SK-N-SH (cell line): Measurements from ENCODE around the gene MYO1B. TPM values are rescaled to one million over a fixed set of nuclear protein-coding genes. Genes with fewer than 3 reads are reported as not detected.

ENCODE experiments used
- CTCF ChIA-PET: fragments of 300-600, 350-600 bp; formaldehyde crosslinking; extraction: SDS; loops from one replicate; lab custom pipeline; 2021; lab: Yijun Ruan, JAX
- POLR2A ChIA-PET: fragments of 350-600 bp; sonication (Branson Sonifier 250); formaldehyde crosslinking; extraction: SDS; loops from one replicate; lab custom pipeline; 2020; ENCODE audit warnings: antibody characterized with exemption, inconsistent platforms; lab: Yijun Ruan, JAX
- DNase-seq: peaks from one replicate; pipeline ENCODE4 v3.0.0; 2012
- H2AFZ ChIP-seq: fragments of 200-600 bp; sonication (generic); 2 replicates; pipeline ENCODE4 v1.8.1; 2016; ENCODE audit warnings: antibody characterized with exemption, mild to moderate bottlenecking, low read depth
- H3F3A ChIP-seq: fragments of 200-600 bp; sonication (generic); replicated peaks from 2 replicates; pipeline ENCODE3; 2016; ENCODE audit warnings: antibody characterized with exemption, mild to moderate bottlenecking; ENCODE audit not compliant: insufficient read depth
- H3K27ac ChIP-seq, 2 experiments: fragments of 200-500 bp in 1 of 2; fragments of 200-600 bp in 1 of 2; sonication (Bioruptor generic) in 1 of 2; sonication (generic), shearing (Covaris generic) in 1 of 2; 2 replicates each; pipeline versions ENCODE4 v1.5.1 to v1.6.1; 2014 to 2016; ENCODE audit warnings: low read depth in 2 of 2, inconsistent platforms in 1 of 2, low read length in 1 of 2, mild to moderate bottlenecking in 1 of 2, mixed read lengths in 1 of 2
- H3K27me3 ChIP-seq: fragments of 200-600 bp; sonication (generic), shearing (Covaris generic); 2 replicates; pipeline ENCODE4 v1.6.1; 2016; ENCODE audit warnings: mixed run types; ENCODE audit not compliant: insufficient read depth
- H3K36me3 ChIP-seq, 2 experiments: fragments of 200-500 bp in 1 of 2; fragments of 200-600 bp in 1 of 2; sonication (Bioruptor generic) in 1 of 2; sonication (generic) in 1 of 2; replicated peaks in 1 of 2; 2 replicates each; pipeline versions ENCODE3 to v1.5.1; 2014 to 2016; ENCODE audit warnings: low read length in 1 of 2, mild to moderate bottlenecking in 1 of 2; ENCODE audit not compliant: insufficient read depth in 2 of 2, control insufficient read depth in 1 of 2
- H3K4me1 ChIP-seq, 2 experiments: fragments of 200-500 bp in 1 of 2; fragments of 200-600 bp in 1 of 2; sonication (Bioruptor generic) in 1 of 2; sonication (generic), shearing (Covaris generic) in 1 of 2; 2 replicates each; pipeline versions ENCODE4 v1.5.1 to v1.6.1; 2014 to 2016; ENCODE audit warnings: low read depth in 1 of 2, low read length in 1 of 2, mixed run types in 1 of 2; ENCODE audit not compliant: insufficient read depth in 2 of 2, control insufficient read depth in 1 of 2
- H3K4me2 ChIP-seq: fragments of 200-600 bp; sonication (generic), shearing (Covaris generic); 2 replicates; pipeline ENCODE4 v1.6.1; 2017; ENCODE audit warnings: mixed run types
- H3K4me3 ChIP-seq, 2 experiments: fragments of 200-500 bp in 1 of 2; fragments of 200-600 bp in 1 of 2; sonication (Bioruptor generic) in 1 of 2; sonication (generic), shearing (Covaris generic) in 1 of 2; 2 replicates each; pipeline versions ENCODE4 v1.5.1 to v1.8.1; 2014 to 2016; ENCODE audit warnings: low read depth in 2 of 2, inconsistent platforms in 1 of 2, low read length in 1 of 2, mild to moderate bottlenecking in 1 of 2, mixed read lengths in 1 of 2, moderate library complexity in 1 of 2
- H3K79me2 ChIP-seq: fragments of 200-600 bp; sonication (generic); 2 replicates; pipeline ENCODE4 v1.8.1; 2017; ENCODE audit warnings: mild to moderate bottlenecking; ENCODE audit not compliant: insufficient read depth
- H3K9ac ChIP-seq: fragments of 200-600 bp; sonication (generic); 2 replicates; pipeline ENCODE4 v1.6.1; 2017; ENCODE audit warnings: mixed run types
- H3K9me2 ChIP-seq: fragments of 200-600 bp; sonication (generic); 2 replicates; pipeline ENCODE4 v1.6.1; 2017; ENCODE audit warnings: mixed run types
- H3K9me3 ChIP-seq: fragments of 200-600 bp; sonication (generic); 2 replicates; pipeline ENCODE4 v1.6.1; 2017; ENCODE audit warnings: mixed run types, mild to moderate bottlenecking, moderate library complexity
- H4K20me1 ChIP-seq: fragments of 200-600 bp; sonication (generic); 2 replicates; pipeline ENCODE4 v1.6.1; 2017; ENCODE audit warnings: mild to moderate bottlenecking, mixed run types; ENCODE audit not compliant: insufficient read depth
- ELF1 ChIP-seq: IDR thresholded peaks from 2 replicates; pipeline ENCODE4 v1.4.0; 2012
- FOSL2 ChIP-seq: IDR thresholded peaks from 2 replicates; pipeline ENCODE4 v1.4.0; 2012; ENCODE audit warnings: low read depth, mild to moderate bottlenecking, moderate library complexity, borderline replicate concordance
- FOXJ3 ChIP-seq: sonication (generic); formaldehyde crosslinking; IDR thresholded peaks from 2 replicates; pipeline ENCODE4 v1.5.1; 2020; ENCODE audit warnings: mild to moderate bottlenecking, missing genetic modification reagents
- GABPA ChIP-seq: IDR thresholded peaks from 2 replicates; pipeline ENCODE4 v1.4.0; 2012; ENCODE audit warnings: low read depth, mild to moderate bottlenecking
- MEF2A ChIP-seq: IDR thresholded peaks from 2 replicates; pipeline ENCODE4 v1.4.0; 2012; ENCODE audit warnings: low read depth, borderline replicate concordance
- NFIC ChIP-seq: IDR thresholded peaks from 2 replicates; pipeline ENCODE4 v1.4.0; 2012; ENCODE audit warnings: borderline replicate concordance
- RAD21 ChIP-seq: IDR thresholded peaks from 2 replicates; pipeline ENCODE4 v1.6.1; 2012; ENCODE audit warnings: mild to moderate bottlenecking, low read length
- RFX5 ChIP-seq: IDR thresholded peaks from 2 replicates; pipeline ENCODE4 v1.6.1; 2012; ENCODE audit warnings: mild to moderate bottlenecking, improper control_type of control experiment, low read length
- SIN3A ChIP-seq: IDR thresholded peaks from 2 replicates; pipeline ENCODE4 v1.6.1; 2012; ENCODE audit warnings: low read depth, mild to moderate bottlenecking, low read length, moderate library complexity, borderline replicate concordance
- SMC3 ChIP-seq: IDR thresholded peaks from 2 replicates; pipeline ENCODE4 v1.6.1; 2012; ENCODE audit warnings: low read depth, low read length, improper control_type of control experiment
- TEAD4 ChIP-seq: IDR thresholded peaks from 2 replicates; pipeline ENCODE4 v1.4.0; 2012; ENCODE audit warnings: mild to moderate bottlenecking, borderline replicate concordance; ENCODE audit not compliant: insufficient read depth
- WGBS: methylation state at CpG from one replicate; pipeline ENCODE4 v1.1.6; 2017; ENCODE audit warnings: low lambda C conversion rate; 5-methylcytosine and 5-hydroxymethylcytosine counted together
- polyA plus RNA-seq, 3 experiments: library from polyadenylated mRNA; depleted of rRNA; stranded (reverse); fragments of >200 nt; gene quantifications; 2 replicates each; pipeline ENCODE4 v1.2.3, GENCODE V29; 2012
- TF ChIP-seq, protein P1 (sequence below): IDR thresholded peaks from 2 replicates; pipeline ENCODE4 v1.4.0; 2012; ENCODE audit warnings: low read depth, borderline replicate concordance
- TF ChIP-seq, protein P2 (sequence below): fragments of 150-350 bp; IDR thresholded peaks from 2 replicates; pipeline ENCODE4 v1.6.1; 2017; ENCODE audit warnings: antibody characterized with exemption, low read length, low read depth, borderline replicate concordance
- TF ChIP-seq, protein P3 (sequence below): IDR thresholded peaks from 2 replicates; pipeline ENCODE4 v1.4.0; 2012; ENCODE audit warnings: low read depth
- TF ChIP-seq, protein P4 (sequence below): IDR thresholded peaks from 2 replicates; pipeline ENCODE4 v1.4.0; 2012; ENCODE audit warnings: low read depth, borderline replicate concordance
- TF ChIP-seq, protein P5 (sequence below): fragments of 150-350 bp; IDR thresholded peaks from 2 replicates; pipeline ENCODE4 v1.6.1; 2016; ENCODE audit warnings: mild to moderate bottlenecking, low read depth, low read length

The MYO1B gene
- polyA plus RNA-seq, 1 of the 3 experiments (the other 2 are of a cell fraction) = 20.2 TPM

DNA sequence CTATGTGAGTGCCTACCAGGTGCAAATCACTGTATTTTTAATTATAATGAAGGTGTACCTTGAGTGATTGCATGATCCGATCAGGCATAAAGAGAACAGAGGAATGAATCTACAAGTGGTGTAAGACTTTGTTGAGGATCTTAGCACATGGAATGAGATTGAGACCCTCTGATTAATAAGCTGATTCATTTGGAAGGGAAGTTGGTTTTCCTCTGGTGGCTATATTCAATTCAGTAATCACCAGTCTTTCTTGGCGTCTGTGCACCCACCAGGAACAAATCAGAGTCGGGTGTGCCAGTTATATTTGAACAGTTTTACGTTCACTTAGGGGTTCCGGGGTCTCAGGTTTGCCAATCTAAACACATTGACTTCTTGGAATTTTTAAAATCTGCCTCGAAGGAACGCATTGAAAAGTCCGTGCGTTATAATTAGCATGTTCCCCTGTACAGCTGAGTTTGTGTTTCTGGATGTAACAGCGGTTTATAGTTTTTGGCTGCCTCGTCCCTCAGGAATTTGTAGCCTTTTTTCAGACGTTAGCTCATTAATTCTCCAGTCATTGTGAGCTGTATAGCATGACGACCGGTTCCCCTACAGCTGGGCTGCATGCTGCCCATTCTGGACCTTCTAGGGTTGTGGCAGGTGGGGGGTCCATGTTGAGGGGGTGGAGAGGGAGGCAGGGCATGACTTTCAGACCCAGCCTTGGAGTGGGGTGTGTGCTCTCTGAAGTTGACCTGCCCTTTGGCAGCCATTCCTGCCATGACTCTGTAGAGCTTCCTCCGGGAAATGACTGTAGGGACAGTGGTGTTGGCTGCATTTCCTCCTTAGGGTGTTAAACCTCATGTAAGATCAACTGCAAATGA is 20.3 kb downstream of the MYO1B start:
- no peak for DNase-seq
- ChIA-PET CTCF (interaction anchor here (0.9 to 1.4 kb wide), 3 partner anchors 12 to 256 kb away, joined by 3 to 4 read pairs (median 3); no protein-coding TSS in a partner anchor), POLR2A (no interaction called here)
- Histone ChIP-seq H3K9ac (no peak overlapping the region), H3K4me3 (no peak overlapping the region), H3K9me3 (no peaks in the 10 kb centered on the region), H3F3A (peaks cover 26% of the 10 kb centered on the region), H3K4me1 (peaks cover 14 to 32% of the 10 kb centered on the region in 2 experiments), H4K20me1 (peaks cover 21% of the 10 kb centered on the region; the same call in 1 of the 2 replicates), H3K27ac (peak overlapping the region; percentile 60 to 77; a peak in 3 of 4 replicates), H3K9me2 (no peaks in the 10 kb centered on the region), H3K36me3 (no peaks in the 10 kb centered on the region), H3K4me2 (peak overlapping the region; percentile 35), H2AFZ (no peak overlapping the region), H3K27me3 (no peaks in the 10 kb centered on the region), H3K79me2 (peaks cover 92% of the 10 kb centered on the region)
- no peak for TF ChIP-seq SMC3
- TF ChIP-seq RAD21 = no peak
- no peak for TF ChIP-seq FOXJ3 (CRISPR knock-in tag)
- TF ChIP-seq RFX5 = no peak
- TF ChIP-seq TEAD4 = no peak
- 86% methylated on average over 14 of the region's 15 CpGs for WGBS

DNA sequence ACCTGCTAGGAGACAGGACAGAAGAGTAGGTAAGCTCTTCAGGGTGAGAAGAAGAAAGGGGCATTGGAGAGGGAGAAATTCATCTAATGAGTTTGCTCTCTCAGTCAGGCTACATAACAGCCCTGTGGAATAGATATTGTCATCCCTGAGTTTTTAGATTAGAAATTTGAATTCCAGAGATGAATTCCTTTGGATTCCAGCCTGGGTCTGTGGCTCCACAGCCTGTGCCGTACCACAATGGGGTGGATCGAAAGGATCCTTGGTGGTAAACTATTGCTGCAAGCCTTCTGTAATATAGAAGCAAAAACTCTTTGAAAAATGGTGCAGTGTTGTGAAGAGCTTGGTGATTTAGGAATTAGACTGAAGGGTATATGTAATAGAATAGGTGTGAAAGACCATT is 21.0 kb downstream of the MYO1B start:
- H3K4me2 ChIP-seq = peak overlapping the region; percentile 35
- no peak overlapping the region for H3K9ac ChIP-seq
- H4K20me1 ChIP-seq = peaks cover 25% of the 10 kb centered on the region; the same call in 1 of the 2 replicates
- peaks cover 92% of the 10 kb centered on the region for H3K79me2 ChIP-seq
- no peaks in the 10 kb centered on the region for H3K27me3 ChIP-seq
- no peaks in the 10 kb centered on the region for H3K9me3 ChIP-seq
- no peak for DNase-seq
- peaks cover 16 to 32% of the 10 kb centered on the region in 2 experiments for H3K4me1 ChIP-seq
- no peaks in the 10 kb centered on the region for H3K9me2 ChIP-seq
- ChIA-PET POLR2A (no interaction called here), CTCF (interaction anchor here (0.9 to 1.4 kb wide), 2 partner anchors 10 to 255 kb away, joined by 3 read pairs; no protein-coding TSS in a partner anchor)
- H3F3A ChIP-seq = peaks cover 26% of the 10 kb centered on the region
- no peaks in the 10 kb centered on the region for H3K36me3 ChIP-seq
- no peak overlapping the region for H3K4me3 ChIP-seq
- no peak for TF ChIP-seq FOSL2
- no peak for TF ChIP-seq SIN3A
- no peak for TF ChIP-seq MEF2A
- TF ChIP-seq GABPA = no peak
- TF ChIP-seq ELF1 = no peak
- no peak overlapping the region for H2AFZ ChIP-seq
- 100% methylated on average over 2 of the region's 2 CpGs for WGBS
- H3K27ac ChIP-seq = peak overlapping the region in 1 of 2 experiments; percentile 77; a peak in 2 of 4 replicates

DNA sequence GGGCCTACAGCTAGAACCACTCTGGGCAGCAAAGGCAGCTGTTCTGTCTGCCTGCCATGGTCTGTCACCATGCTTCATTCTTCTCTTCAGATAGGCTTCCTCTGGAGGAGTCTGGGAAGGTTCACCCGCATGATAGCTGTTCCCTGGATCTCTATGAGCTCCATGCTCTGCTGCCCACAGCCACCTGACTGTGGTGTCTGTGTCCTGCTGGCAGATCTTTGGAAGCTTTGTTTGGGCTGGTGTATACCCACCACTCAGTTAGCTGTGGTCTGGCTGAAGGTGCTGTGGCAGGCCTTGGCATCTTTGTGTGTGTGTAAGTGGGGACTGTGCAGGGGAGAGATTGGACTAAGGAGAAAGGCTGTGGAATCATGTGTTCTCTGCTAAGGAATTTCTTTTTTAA is 23.4 kb downstream of the MYO1B start:
- WGBS = 100% methylated on average over 1 of the region's 1 CpG
- H3K4me2 ChIP-seq = no peak overlapping the region
- no peak for DNase-seq
- H3K9me2 ChIP-seq = no peaks in the 10 kb centered on the region
- no peaks in the 10 kb centered on the region for H3K9me3 ChIP-seq
- no peaks in the 10 kb centered on the region for H3K27me3 ChIP-seq
- POLR2A ChIA-PET = no interaction called here
- CTCF ChIA-PET = interaction anchor here (0.6 kb wide), 2 partner anchors 22 to 37 kb away, joined by 3 read pairs; no protein-coding TSS in a partner anchor
- H3K4me1 ChIP-seq = peaks cover 9 to 27% of the 10 kb centered on the region in 2 experiments
- H3K36me3 ChIP-seq = no peaks in the 10 kb centered on the region
- H3K79me2 ChIP-seq = peaks cover 92% of the 10 kb centered on the region
- H3K9ac ChIP-seq = no peak overlapping the region
- no peak overlapping the region for H2AFZ ChIP-seq
- H3K4me3 ChIP-seq = no peak overlapping the region
- no peak overlapping the region for H3K27ac ChIP-seq
- peaks cover 21% of the 10 kb centered on the region for H3F3A ChIP-seq
- H4K20me1 ChIP-seq = peaks cover 34% of the 10 kb centered on the region; the same call in 1 of the 2 replicates
- TF ChIP-seq NFIC = no peak
- TF ChIP-seq, protein P1, sequence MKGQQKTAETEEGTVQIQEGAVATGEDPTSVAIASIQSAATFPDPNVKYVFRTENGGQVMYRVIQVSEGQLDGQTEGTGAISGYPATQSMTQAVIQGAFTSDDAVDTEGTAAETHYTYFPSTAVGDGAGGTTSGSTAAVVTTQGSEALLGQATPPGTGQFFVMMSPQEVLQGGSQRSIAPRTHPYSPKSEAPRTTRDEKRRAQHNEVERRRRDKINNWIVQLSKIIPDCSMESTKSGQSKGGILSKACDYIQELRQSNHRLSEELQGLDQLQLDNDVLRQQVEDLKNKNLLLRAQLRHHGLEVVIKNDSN = no peak
- TF ChIP-seq, protein P2, sequence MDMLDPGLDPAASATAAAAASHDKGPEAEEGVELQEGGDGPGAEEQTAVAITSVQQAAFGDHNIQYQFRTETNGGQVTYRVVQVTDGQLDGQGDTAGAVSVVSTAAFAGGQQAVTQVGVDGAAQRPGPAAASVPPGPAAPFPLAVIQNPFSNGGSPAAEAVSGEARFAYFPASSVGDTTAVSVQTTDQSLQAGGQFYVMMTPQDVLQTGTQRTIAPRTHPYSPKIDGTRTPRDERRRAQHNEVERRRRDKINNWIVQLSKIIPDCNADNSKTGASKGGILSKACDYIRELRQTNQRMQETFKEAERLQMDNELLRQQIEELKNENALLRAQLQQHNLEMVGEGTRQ = no peak
- TF ChIP-seq, protein P3, sequence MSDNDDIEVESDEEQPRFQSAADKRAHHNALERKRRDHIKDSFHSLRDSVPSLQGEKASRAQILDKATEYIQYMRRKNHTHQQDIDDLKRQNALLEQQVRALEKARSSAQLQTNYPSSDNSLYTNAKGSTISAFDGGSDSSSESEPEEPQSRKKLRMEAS = no peak
- TF ChIP-seq, protein P4, sequence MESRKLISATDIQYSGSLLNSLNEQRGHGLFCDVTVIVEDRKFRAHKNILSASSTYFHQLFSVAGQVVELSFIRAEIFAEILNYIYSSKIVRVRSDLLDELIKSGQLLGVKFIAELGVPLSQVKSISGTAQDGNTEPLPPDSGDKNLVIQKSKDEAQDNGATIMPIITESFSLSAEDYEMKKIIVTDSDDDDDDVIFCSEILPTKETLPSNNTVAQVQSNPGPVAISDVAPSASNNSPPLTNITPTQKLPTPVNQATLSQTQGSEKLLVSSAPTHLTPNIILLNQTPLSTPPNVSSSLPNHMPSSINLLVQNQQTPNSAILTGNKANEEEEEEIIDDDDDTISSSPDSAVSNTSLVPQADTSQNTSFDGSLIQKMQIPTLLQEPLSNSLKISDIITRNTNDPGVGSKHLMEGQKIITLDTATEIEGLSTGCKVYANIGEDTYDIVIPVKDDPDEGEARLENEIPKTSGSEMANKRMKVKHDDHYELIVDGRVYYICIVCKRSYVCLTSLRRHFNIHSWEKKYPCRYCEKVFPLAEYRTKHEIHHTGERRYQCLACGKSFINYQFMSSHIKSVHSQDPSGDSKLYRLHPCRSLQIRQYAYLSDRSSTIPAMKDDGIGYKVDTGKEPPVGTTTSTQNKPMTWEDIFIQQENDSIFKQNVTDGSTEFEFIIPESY = no peak
- TF ChIP-seq FOXJ3 (CRISPR knock-in tag) = no peak
- TF ChIP-seq, protein P5, sequence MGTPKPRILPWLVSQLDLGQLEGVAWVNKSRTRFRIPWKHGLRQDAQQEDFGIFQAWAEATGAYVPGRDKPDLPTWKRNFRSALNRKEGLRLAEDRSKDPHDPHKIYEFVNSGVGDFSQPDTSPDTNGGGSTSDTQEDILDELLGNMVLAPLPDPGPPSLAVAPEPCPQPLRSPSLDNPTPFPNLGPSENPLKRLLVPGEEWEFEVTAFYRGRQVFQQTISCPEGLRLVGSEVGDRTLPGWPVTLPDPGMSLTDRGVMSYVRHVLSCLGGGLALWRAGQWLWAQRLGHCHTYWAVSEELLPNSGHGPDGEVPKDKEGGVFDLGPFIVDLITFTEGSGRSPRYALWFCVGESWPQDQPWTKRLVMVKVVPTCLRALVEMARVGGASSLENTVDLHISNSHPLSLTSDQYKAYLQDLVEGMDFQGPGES = no peak
- TF ChIP-seq ELF1 = no peak
